Activated CD8-positive, alpha-beta memory T cell treated with anti-CD3 and anti-CD28 coated beads for 48 hours (primary cell): ENCODE data around the gene RGS14.
"Not testable (repeated sequence)": the region's sequence is repeated elsewhere in the genome, so short reads cannot be mapped to it uniquely, and the experiment has no call there.

Source experiments
- DNase-seq, 3 experiments: peaks; one replicate each; pipeline ENCODE4 v3.0.0-alpha.2; 2020; ENCODE audit warnings: low read depth in 2 of 3, low spot score in 2 of 3

Gene RGS14

GRCh38 chr5:177399997-177400868 lies 42.5 kb downstream of the RGS14 start, which contains the start of gene PFN3:
PFN3 (minus strand) TSS chr5:177400661; CDS start chr5:177400576, 85 bp downstream.
- DNase-seq = no peak

GRCh38 chr5:177402271-177403043 lies 44.7 kb downstream of the RGS14 start:
- DNase-seq = peak in 2 of 3 experiments; percentile 28 to 52

- peak in 2 of 3 experiments; percentile 20 to 24 for DNase-seq
These were observed 45.5 kb downstream of the RGS14 start for GRCh38 chr5:177403102-177403791.

GRCh38 chr5:177403792-177404640 lies 46.3 kb downstream of the RGS14 start:
- DNase-seq = peak in 2 of 3 experiments; percentile 64 to 65

GRCh38 chr5:177404641-177405179 lies 47.0 kb downstream of the RGS14 start:
- no peak for DNase-seq

- DNase-seq = no peak
These were observed 47.6 kb downstream of the RGS14 start for GRCh38 chr5:177405312-177405711.

GRCh38 chr5:177405805-177406204 lies 48.1 kb downstream of the RGS14 start:
- no peak for DNase-seq

- DNase-seq = no peak
These were observed 51.5 kb downstream of the RGS14 start, which contains the start of gene F12 for GRCh38 chr5:177409043-177409801. F12 (minus strand) TSS chr5:177409564; CDS start chr5:177409527, 37 bp downstream.

GRCh38 chr5:177410575-177410974 lies 52.9 kb downstream of the RGS14 start:
- DNase-seq = no peak

- no peak for DNase-seq
These were observed 55.0 kb downstream of the RGS14 start for GRCh38 chr5:177412603-177413233.

GRCh38 chr5:177414481-177414880 lies 56.8 kb downstream of the RGS14 start:
- DNase-seq = no peak

- not testable (repeated sequence) for DNase-seq
These were observed 59.4 kb downstream of the RGS14 start for GRCh38 chr5:177417081-177417480.

- DNase-seq = no peak
These were observed 61.3 kb downstream of the RGS14 start for GRCh38 chr5:177419046-177419445.

- not testable (repeated sequence) for DNase-seq
These were observed 62.7 kb downstream of the RGS14 start for GRCh38 chr5:177420472-177420871.

- DNase-seq = no peak
These were observed 63.5 kb downstream of the RGS14 start for GRCh38 chr5:177421062-177421798.
